Activated T-helper 1 cell treated with anti-CD3 and anti-CD28 coated beads, Interleukin-12 subunit alpha, Interleukin-12 subunit beta, Interleukin-2, Interleukin-4 antibody, amounts not matched to agents 30 ng/mL and 10 ng/mL and 1 ng/mL, durations not matched to agents 14 hours and 24 hours and 36 hours (primary cell): ENCODE results near the gene FIBP. TPM values are rescaled to one million over a fixed set of nuclear protein-coding genes. Genes with fewer than 3 reads are reported as not detected.
A peak's percentile ranks its signal among the peaks of the same experiment; 100 is the strongest.
"Not testable (repeated sequence)": the region's sequence is repeated elsewhere in the genome, so short reads cannot be mapped to it uniquely, and the experiment has no call there.

Experiments used
- DNase-seq: peaks from one replicate; pipeline ENCODE4 v3.0.0; 2021; ENCODE audit warnings: low spot score
- H3K27ac Mint-ChIP-seq: one replicate; pipeline ENCODE4 v1.8.0; 2021; ENCODE audit warnings: mild to moderate bottlenecking, mixed read lengths
- H3K27me3 Mint-ChIP-seq: one replicate; pipeline ENCODE4 v1.8.0; 2022; ENCODE audit warnings: mild to moderate bottlenecking, moderate library complexity, mixed read lengths; ENCODE audit not compliant: insufficient read depth
- H3K36me3 Mint-ChIP-seq: one replicate; pipeline ENCODE4 v1.8.0; 2021; ENCODE audit warnings: low read depth, mixed read lengths
- H3K4me1 Mint-ChIP-seq: one replicate; pipeline ENCODE4 v1.8.0; 2021; ENCODE audit warnings: low read depth, mixed read lengths
- H3K4me3 Mint-ChIP-seq: one replicate; pipeline ENCODE4 v1.8.0; 2021; ENCODE audit warnings: mild to moderate bottlenecking, moderate library complexity, mixed read lengths
- H3K9me3 Mint-ChIP-seq: one replicate; pipeline ENCODE4 v1.8.0; 2021; ENCODE audit warnings: mixed read lengths
- intact Hi-C: fragments of 100-400 bp; cut with micrococcal nuclease; formaldehyde crosslinking; loops from one replicate; pipeline ENCODE4 v1.15.1; 2024
- total RNA-seq: library from RNA; stranded (reverse); gene quantifications from 2 replicates; pipeline ENCODE4 v1.2.3, GENCODE V29; 2022

FIBP gene
- total RNA-seq, 1 donor from 2014 or later = 93.2 TPM

GRCh38 chr11:65892661-65893317 is 4.5 kb upstream of the FIBP start:
- no peak for DNase-seq
- H3K9me3 Mint-ChIP-seq = no peaks in the 10 kb centered on the region
- peaks cover 63% of the 10 kb centered on the region for H3K4me1 Mint-ChIP-seq
- H3K36me3 Mint-ChIP-seq = peaks cover 36% of the 10 kb centered on the region
- intact Hi-C loops = loop anchor here (5.0 kb wide), 2 partner anchors 160 to 375 kb away; partner anchors contain the start of genes RAB1B and SF3B2
- no peaks in the 10 kb centered on the region for H3K27me3 Mint-ChIP-seq
- peak overlapping the region; percentile 86 for H3K27ac Mint-ChIP-seq
- peak overlapping the region; percentile 85 for H3K4me3 Mint-ChIP-seq

DNA sequence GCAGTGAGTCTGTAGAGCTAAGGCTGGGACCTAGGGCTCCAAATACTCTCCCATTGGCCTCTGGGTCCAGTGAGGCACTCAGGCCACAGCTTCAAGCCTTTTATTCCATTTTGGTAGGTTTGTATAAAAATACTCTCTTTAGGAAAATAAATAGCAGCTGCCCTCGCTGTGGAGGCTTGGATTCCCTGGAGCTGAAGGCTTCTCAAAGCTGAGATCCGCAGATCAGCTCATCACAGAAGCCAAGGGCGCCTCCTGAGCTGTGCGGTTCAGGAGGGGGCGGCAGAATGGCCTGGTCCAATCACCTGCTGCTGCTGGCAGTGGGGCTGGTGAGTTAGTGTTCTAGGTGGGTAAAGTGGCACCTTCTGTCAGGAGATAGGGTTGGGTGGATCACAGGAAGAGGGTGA is 3.9 kb upstream of the FIBP start:
- Mint-ChIP-seq H3K36me3 (peaks cover 32% of the 10 kb centered on the region), H3K27ac (peak overlapping the region; percentile 86), H3K4me1 (peaks cover 63% of the 10 kb centered on the region), H3K4me3 (peak overlapping the region; percentile 85)
- DNase-seq, H3K27me3 Mint-ChIP-seq, H3K9me3 Mint-ChIP-seq: not testable (repeated sequence)
- intact Hi-C loops = loop anchor here (5.0 kb wide), 2 partner anchors 160 to 375 kb away; partner anchors contain the start of genes RAB1B and SF3B2

DNA sequence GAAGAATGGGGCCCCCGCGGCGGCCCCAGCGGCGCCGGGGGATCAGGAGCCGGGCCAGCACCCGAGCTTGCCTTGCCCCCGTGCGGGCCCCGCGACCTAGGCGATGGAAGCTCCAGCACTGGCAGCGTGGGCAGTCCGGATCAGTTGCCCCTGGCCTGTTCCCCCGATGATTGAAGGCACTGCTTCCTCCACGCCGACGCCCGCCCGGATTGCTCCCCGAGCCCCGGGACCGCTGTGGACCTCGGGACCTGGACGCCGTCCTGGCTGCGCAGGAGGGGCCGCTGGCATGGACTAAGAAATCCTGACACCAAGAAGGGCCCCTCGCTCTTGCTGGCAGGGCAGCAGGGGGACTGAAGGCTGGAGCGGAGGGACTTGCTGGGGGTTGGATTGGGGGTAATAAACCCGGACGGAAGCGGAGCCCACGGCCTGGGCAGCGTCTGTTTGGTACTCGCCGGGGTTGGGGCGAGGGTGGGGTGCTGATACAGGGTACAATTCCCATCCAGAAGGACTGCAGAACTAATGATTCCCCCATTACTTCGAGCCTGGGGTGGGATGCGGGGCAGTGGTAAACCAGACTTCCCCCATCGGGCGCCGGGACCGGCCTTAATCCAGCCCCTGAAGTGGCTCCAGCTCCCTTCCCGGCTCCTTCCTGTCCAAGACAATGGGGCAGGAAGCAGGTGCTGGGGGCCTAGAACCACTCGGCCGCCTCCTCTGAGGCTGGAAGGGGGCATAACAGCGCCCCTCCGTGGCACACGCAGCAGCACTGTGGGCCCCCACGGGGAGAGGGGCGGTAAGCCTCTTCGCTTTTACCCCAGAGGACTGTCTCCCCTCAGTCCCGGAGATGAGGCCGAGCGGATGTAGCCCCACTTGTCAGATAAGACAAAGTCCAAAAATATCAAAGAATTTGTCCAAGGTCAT is 3.2 kb upstream of the FIBP start:
- Mint-ChIP-seq H3K9me3 (no peaks in the 10 kb centered on the region), H3K36me3 (peaks cover 33% of the 10 kb centered on the region), H3K27ac (peak overlapping the region; percentile 86), H3K4me1 (peaks cover 63% of the 10 kb centered on the region), H3K4me3 (peak overlapping the region; percentile 85), H3K27me3 (no peaks in the 10 kb centered on the region)
- DNase-seq = no peak
- intact Hi-C loops = loop anchor here (5.0 kb wide), 2 partner anchors 161 to 376 kb away; partner anchors contain the start of genes RAB1B and SF3B2

- no peaks in the 10 kb centered on the region for H3K27me3 Mint-ChIP-seq
- H3K9me3 Mint-ChIP-seq = no peaks in the 10 kb centered on the region
- H3K36me3 Mint-ChIP-seq = peaks cover 27% of the 10 kb centered on the region
- H3K4me3 Mint-ChIP-seq = peak within 1 kb of the TSS; percentile 99
- DNase-seq = peak; percentile 98
- intact Hi-C loops = loop anchor here (1.0 to 5.0 kb wide), 5 partner anchors 10 to 377 kb away; partner anchors contain the start of genes C11orf68, DRAP1, FOSL1 and KAT5
- peaks cover 58% of the 10 kb centered on the region for H3K4me1 Mint-ChIP-seq
- H3K27ac Mint-ChIP-seq = peak within 1 kb of the TSS; percentile 96
These were observed 2.3 kb upstream of the FIBP start, which contains the start of gene CCDC85B for GRCh38 chr11:65890324-65891218. TSS of gene CCDC85B (plus strand) at chr11:65890673. CDS start at chr11:65890784, 111 bp downstream.

GRCh38 chr11:65887723-65888162 is 528 bp downstream of the FIBP start:
- Mint-ChIP-seq H3K27ac (peak overlapping the region; percentile 96), H3K4me1 (peaks cover 53% of the 10 kb centered on the region), H3K36me3 (peaks cover 35% of the 10 kb centered on the region), H3K27me3 (no peaks in the 10 kb centered on the region), H3K4me3 (peak overlapping the region; percentile 99), H3K9me3 (no peaks in the 10 kb centered on the region)
- no peak for DNase-seq
- intact Hi-C loops = loop anchor here (1.0 to 2.0 kb wide), 7 partner anchors 14 to 272 kb away; partner anchors contain the start of genes BANF1, EIF1AD, MUS81 and PCNX3

- Mint-ChIP-seq H3K4me3 (peak overlapping the region; percentile 99), H3K9me3 (no peaks in the 10 kb centered on the region), H3K27ac (peak overlapping the region; percentile 96), H3K4me1 (peaks cover 46% of the 10 kb centered on the region), H3K27me3 (no peaks in the 10 kb centered on the region), H3K36me3 (peaks cover 32% of the 10 kb centered on the region)
- DNase-seq = no peak
- intact Hi-C loops = no loop called here
These were observed 1.2 kb downstream of the FIBP start for GRCh38 chr11:65886826-65887722.

- intact Hi-C loops = loop anchor here (2.0 kb wide), 1 partner anchor 15 kb away; the partner anchor contains the start of gene FOSL1
- H3K4me1 Mint-ChIP-seq = peaks cover 50% of the 10 kb centered on the region
- no peak for DNase-seq
- H3K27me3 Mint-ChIP-seq = no peaks in the 10 kb centered on the region
- no peaks in the 10 kb centered on the region for H3K9me3 Mint-ChIP-seq
- H3K36me3 Mint-ChIP-seq = peaks cover 29% of the 10 kb centered on the region
- peak overlapping the region; percentile 99 for H3K4me3 Mint-ChIP-seq
- no peak overlapping the region for H3K27ac Mint-ChIP-seq
These were observed 2.3 kb downstream of the FIBP start for GRCh38 chr11:65885808-65886536.

DNA sequence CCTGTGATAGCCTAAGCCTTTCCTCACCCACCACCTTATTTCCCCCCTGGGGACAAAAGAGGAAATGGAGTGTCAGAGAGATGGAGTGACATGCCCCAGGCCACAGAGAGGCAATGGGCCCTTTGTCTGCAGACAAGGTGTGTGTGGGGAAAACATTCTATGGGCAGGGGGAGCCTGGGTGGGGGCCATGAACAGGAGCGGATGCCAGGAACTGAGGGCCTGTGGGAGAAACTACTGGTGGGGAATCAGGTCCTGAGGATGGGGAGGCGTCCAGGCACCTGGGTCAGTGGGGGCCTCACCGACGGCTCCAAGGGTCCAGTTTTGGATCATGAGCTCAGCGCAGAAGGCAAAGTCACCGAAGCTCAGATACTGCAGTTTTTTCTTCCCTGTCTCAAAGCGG is 3.0 kb downstream of the FIBP start:
- Mint-ChIP-seq H3K27me3 (no peaks in the 10 kb centered on the region), H3K9me3 (no peaks in the 10 kb centered on the region), H3K36me3 (peaks cover 29% of the 10 kb centered on the region), H3K4me1 (peaks cover 56% of the 10 kb centered on the region), H3K4me3 (peak overlapping the region; percentile 33), H3K27ac (no peak overlapping the region)
- intact Hi-C loops = loop anchor here (2.0 kb wide), 1 partner anchor 16 kb away; the partner anchor contains the start of gene FOSL1
- no peak for DNase-seq

DNA sequence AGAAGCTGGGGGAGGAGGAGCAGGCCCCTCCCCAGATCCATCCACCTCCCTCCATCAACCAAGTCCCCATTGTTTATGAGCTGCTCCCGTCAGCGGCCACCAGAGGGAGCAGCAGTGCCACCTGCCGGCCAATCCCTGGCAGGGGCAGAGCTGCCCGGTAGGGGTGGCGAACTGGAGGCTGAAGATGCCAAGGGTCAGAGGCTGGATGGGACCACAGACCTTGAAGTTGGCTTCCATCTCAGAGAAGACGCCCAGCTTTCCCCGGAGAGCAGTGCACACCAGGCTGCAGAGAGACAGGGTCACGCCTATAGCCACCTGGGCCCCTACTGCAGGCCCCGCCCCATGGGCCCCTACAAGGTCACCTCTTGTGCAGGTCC is 3.6 kb downstream of the FIBP start:
- H3K27ac Mint-ChIP-seq = peak overlapping the region; percentile 40
- peak; percentile 77 for DNase-seq
- intact Hi-C loops = loop anchor here (1.0 to 2.0 kb wide), 4 partner anchors 16 to 178 kb away; partner anchors contain the start of genes FOSL1 and MUS81
- H3K4me1 Mint-ChIP-seq = peaks cover 54% of the 10 kb centered on the region
- no peaks in the 10 kb centered on the region for H3K27me3 Mint-ChIP-seq
- H3K4me3 Mint-ChIP-seq = peak overlapping the region; percentile 28
- H3K36me3 Mint-ChIP-seq = peaks cover 29% of the 10 kb centered on the region
- H3K9me3 Mint-ChIP-seq = no peaks in the 10 kb centered on the region

- DNase-seq = no peak
- Mint-ChIP-seq H3K9me3 (no peaks in the 10 kb centered on the region), H3K4me1 (peaks cover 54% of the 10 kb centered on the region), H3K4me3 (peak overlapping the region; percentile 28), H3K27me3 (no peaks in the 10 kb centered on the region), H3K27ac (peak overlapping the region; percentile 40), H3K36me3 (peaks cover 29% of the 10 kb centered on the region)
- intact Hi-C loops = loop anchor here (1.0 to 2.0 kb wide), 4 partner anchors 17 to 178 kb away; partner anchors contain the start of genes FOSL1 and MUS81
These were observed 4.2 kb downstream of the FIBP start for GRCh38 chr11:65883786-65884715.
